HepG2 (cell line): ENCODE measurements around the gene HES7. TPM values are rescaled to one million over a fixed set of nuclear protein-coding genes. Genes with fewer than 3 reads are reported as not detected.

Experiments used
- ATF7-NPFF ChIP-seq: sonication (generic); formaldehyde crosslinking; IDR thresholded peaks from 2 replicates; pipeline ENCODE4 v1.8.1; 2023; ENCODE audit warnings: mild to moderate bottlenecking, low read depth, missing genetic modification reagents, moderate library complexity
- GLI4 ChIP-seq: sonication (generic); formaldehyde crosslinking; IDR thresholded peaks from 2 replicates; pipeline ENCODE4 v1.5.1; 2020; ENCODE audit warnings: missing genetic modification reagents, mild to moderate bottlenecking, moderate library complexity, borderline replicate concordance
- HMGA1 ChIP-seq: sonication (generic); formaldehyde crosslinking; conservative IDR thresholded peaks from 2 replicates; pipeline ENCODE4 v1.4.0; 2020; ENCODE audit warnings: missing genetic modification reagents
- KAT7 ChIP-seq: IDR thresholded peaks from 2 replicates; pipeline ENCODE4 v1.6.1; 2018; ENCODE audit warnings: borderline replicate concordance, missing compliant biosample characterization
- PHF5A ChIP-seq: IDR thresholded peaks from one replicate; pipeline ENCODE4 v1.6.1; 2018; ENCODE audit warnings: low read depth, missing genetic modification reagents; ENCODE audit not compliant: unreplicated experiment
- SALL1 ChIP-seq: sonication (generic); formaldehyde crosslinking; IDR thresholded peaks from 2 replicates; pipeline ENCODE4 v1.8.0; 2022; ENCODE audit warnings: mild to moderate bottlenecking, missing genetic modification reagents
- SETDB1 ChIP-seq: sonication (generic); formaldehyde crosslinking; IDR thresholded peaks from 2 replicates; pipeline ENCODE4 v1.5.1; 2020; ENCODE audit warnings: missing genetic modification reagents, mild to moderate bottlenecking, borderline replicate concordance
- THAP7 ChIP-seq: sonication (generic); formaldehyde crosslinking; IDR thresholded peaks from 2 replicates; pipeline ENCODE4 v1.8.1; 2023; ENCODE audit warnings: mild to moderate bottlenecking, missing genetic modification reagents
- UBTF ChIP-seq: sonication (generic); formaldehyde crosslinking; IDR thresholded peaks from 2 replicates; pipeline ENCODE4 v1.4.0; 2020; ENCODE audit warnings: mild to moderate bottlenecking, missing genetic modification reagents
- ZBTB43 ChIP-seq: sonication (generic); formaldehyde crosslinking; conservative IDR thresholded peaks from 2 replicates; pipeline ENCODE4 v1.4.0; 2020; ENCODE audit warnings: missing genetic modification reagents
- ZHX2 ChIP-seq, 2 experiments: sonication (generic) in 1 of 2; formaldehyde crosslinking in 1 of 2; IDR thresholded peaks; 2 replicates each; pipeline versions ENCODE4 v1.6.1 to v1.9.0; 2014 to 2022; ENCODE audit warnings: antibody characterized with exemption in 1 of 2, borderline replicate concordance in 1 of 2, inconsistent platforms in 1 of 2, low read depth in 1 of 2, missing genetic modification reagents in 1 of 2
- ZNF343 ChIP-seq: sonication (generic); formaldehyde crosslinking; IDR thresholded peaks from 2 replicates; pipeline ENCODE4 v1.4.0; 2020; ENCODE audit warnings: mild to moderate bottlenecking, missing genetic modification reagents
- ZNF441 ChIP-seq: sonication (generic); formaldehyde crosslinking; IDR thresholded peaks from 2 replicates; pipeline ENCODE4 v1.7.0; 2021; ENCODE audit warnings: missing genetic modification reagents, borderline replicate concordance
- ZNF451 ChIP-seq: sonication (generic); formaldehyde crosslinking; IDR thresholded peaks from 2 replicates; pipeline ENCODE4 v1.5.0; 2020; ENCODE audit warnings: mild to moderate bottlenecking, missing genetic modification reagents
- ZNF501 ChIP-seq: sonication (generic); formaldehyde crosslinking; IDR thresholded peaks from 2 replicates; pipeline ENCODE4 v1.5.1; 2020; ENCODE audit warnings: mild to moderate bottlenecking, moderate library complexity, missing genetic modification reagents
- ZSCAN12 ChIP-seq: sonication (generic); formaldehyde crosslinking; IDR thresholded peaks from 2 replicates; pipeline ENCODE4 v1.9.0; 2021; ENCODE audit warnings: mild to moderate bottlenecking, missing genetic modification reagents
- polyA plus RNA-seq, 8 experiments: library from polyadenylated mRNA; depleted of rRNA in 3 of 8; stranded (reverse) in 7 of 8; unstranded in 1 of 8; fragments of >200 nt; fragmentation: Illumina TruSeq in 4 of 8; extraction: Trizol in 4 of 8; gene quantifications; 2 replicates each; pipeline versions ENCODE4 v1.2.1 to v1.2.3, GENCODE V29; 2011 to 2016; ENCODE audit warnings: low read depth in 4 of 8, missing spikeins in 1 of 8, mixed read lengths in 1 of 8; ENCODE audit not compliant: insufficient read depth in 1 of 8
- total RNA-seq, 5 experiments: library from RNA; depleted of rRNA; stranded (reverse); fragments of >200 nt; fragmentation: Illumina TruSeq; extraction: Trizol; gene quantifications; 2 replicates each; pipeline ENCODE4 v1.2.3, GENCODE V29; 2016; ENCODE audit warnings: low read depth in 1 of 5

HES7 gene
- total and polyA plus RNA-seq, 2 of the 13 experiments (the other 11 are each of a cell fraction or from before 2014, with no cell fraction given): not detected

GRCh38 chr17:8162233-8162996, 38.5 kb upstream of the HES7 start, which contains the start of gene VAMP2 (continued):
- TF ChIP-seq ZNF501 (CRISPR knock-in tag): peak; percentile 29; the same call in 1 of the 2 replicates
- 0 out of 2 replicates have a peak, but pooled peaks have one; percentile 17 for TF ChIP-seq SALL1 (CRISPR knock-in tag)
- peak; percentile 34; the same call in 1 of the 2 replicates for TF ChIP-seq ZBTB43
- TF ChIP-seq THAP7 (CRISPR knock-in tag): 0 out of 2 replicates have a peak, but pooled peaks have one; percentile 64
- no peak for TF ChIP-seq ZNF451 (CRISPR knock-in tag)
- peak; percentile 38; the same call in 1 of the 2 replicates for TF ChIP-seq UBTF
- peak; percentile 38; the same call in 1 of the 2 replicates for TF ChIP-seq ATF7-NPFF (CRISPR knock-in tag)
- TF ChIP-seq PHF5A (CRISPR knock-in tag): no peak
- peak; percentile 57; the same call in 1 of the 2 replicates for TF ChIP-seq KAT7 (CRISPR knock-in tag)
- peak; percentile 50; the same call in 1 of the 2 replicates for TF ChIP-seq ZNF343 (CRISPR knock-in tag)
- TF ChIP-seq SETDB1 (CRISPR knock-in tag): no peak
- no peak for TF ChIP-seq HMGA1
- TF ChIP-seq ZSCAN12 (CRISPR knock-in tag): peak; percentile 55; the same call in 1 of the 2 replicates
- peak; percentile 78 for TF ChIP-seq ZHX2 (IDR thresholded peaks at IDR 0.05; ENCODE audit: low read depth)
- TF ChIP-seq ZHX2 (CRISPR knock-in tag; IDR thresholded peaks at IDR 0.05; ENCODE audit: borderline replicate concordance): no peak
- TF ChIP-seq GLI4: 0 out of 2 replicates have a peak, but pooled peaks have one; percentile 35
- TF ChIP-seq ZNF441 (CRISPR knock-in tag): peak; percentile 66
